ENCODE data around the gene NLGN2. TPM values are rescaled to one million over a fixed set of nuclear protein-coding genes. Genes with fewer than 3 reads are reported as not detected.

The NLGN2 gene
- total and polyA plus RNA-seq, 2 of the 8 experiments (the other 6 are each of a cell fraction or from before 2014, with no cell fraction given), result 21.2 to 62.8 TPM

DNA sequence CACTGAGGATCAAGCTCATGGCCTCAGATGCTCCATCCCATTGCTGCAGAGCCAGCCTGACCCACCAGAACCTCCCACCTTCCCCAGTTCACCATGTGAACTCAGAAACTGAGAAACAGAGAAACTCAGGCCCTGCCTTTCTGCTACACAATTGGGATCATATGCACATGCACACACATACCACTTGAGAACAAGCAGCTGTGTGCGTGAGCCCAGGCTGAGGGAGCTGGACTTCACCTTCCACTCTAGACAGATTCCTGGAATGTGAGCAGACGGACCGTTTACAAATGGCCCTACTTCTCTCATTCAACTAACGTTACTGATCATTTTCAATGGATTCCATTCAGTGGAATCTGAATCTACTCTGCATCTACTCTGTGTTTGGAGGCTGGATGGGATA is 16.0 kb downstream of the NLGN2 start:
- ChIA-PET POLR2A (ENCODE audit: partially characterized antibody) (interaction anchor here (0.8 to 2.6 kb wide), 6 partner anchors 9 to 160 kb away, joined by 3 to 13 read pairs (median 4); partner anchors contain the start of genes MPDU1, POLR2A and TMEM102), CTCF (ENCODE audit: partially characterized antibody) (interaction anchor here (0.6 to 1.3 kb wide), 5 partner anchors 9 to 264 kb away, joined by 3 to 6 read pairs (median 3); no protein-coding TSS in a partner anchor)
- FAIRE-seq (no peak), DNase-seq (ENCODE audit: low read depth in 1 of 2, low spot score in 2 of 2) (no peak)
- no peak overlapping the region for H2BK20ac ChIP-seq (ENCODE audit: low read length)
- no peak overlapping the region for H3K56ac ChIP-seq (replicated peaks; ENCODE audit: insufficient read length, low read depth, low read length)
- no peaks in the 10 kb centered on the region; a peak in 1 of 7 replicates for H3K27me3 ChIP-seq (replicated peaks in 1 of 4; ENCODE audit: control insufficient read depth in 3 of 4, extremely low read depth in 1 of 4, insufficient read depth in 3 of 4, low read length in 3 of 4)
- no peak overlapping the region for H3K4me2 ChIP-seq (ENCODE audit: insufficient read depth in 1 of 2, low read depth in 2 of 2, low read length in 2 of 2)
- H3K4ac ChIP-seq (replicated peaks; ENCODE audit: insufficient read length, low read depth, low read length), result no peak overlapping the region
- H2BK5ac ChIP-seq (ENCODE audit: low read depth, low read length), result no peak overlapping the region
- H2BK15ac ChIP-seq (ENCODE audit: low read length), result 0 out of 2 replicates have a peak overlapping the region, but pooled peaks have one; percentile 61
- no peaks in the 10 kb centered on the region for H3K9me3 ChIP-seq (ENCODE audit: insufficient read depth in 2 of 2, low read depth in 1 of 2, low read length in 1 of 2)
- no peak overlapping the region for H3K14ac ChIP-seq (ENCODE audit: insufficient read length)
- H2BK120ac ChIP-seq (replicated peaks; ENCODE audit: low read depth, low read length), result no peak overlapping the region
- no peak overlapping the region for H2AFZ ChIP-seq (ENCODE audit: low read length)
- no peak overlapping the region for H2AK5ac ChIP-seq (ENCODE audit: low read depth, low read length)
- H3K9ac ChIP-seq (replicated peaks in 1 of 4; ENCODE audit: extremely low read depth in 1 of 4, low read depth in 3 of 4, low read length in 3 of 4), result no peak overlapping the region
- WGBS, 2 experiments (ENCODE audit: extremely low coverage in 1 of 2, insufficient coverage in 1 of 2, insufficient read length in 1 of 2, insufficient replicate concordance in 2 of 2, low coverage in 1 of 2, low lambda C conversion rate in 2 of 2, missing lambda C conversion rate in 1 of 2), result 88% methylated on average over 4 of the region's 4 CpGs; no CpG with 5 or more reads in 1 of the 2 experiments
- H3K23me2 ChIP-seq (ENCODE audit: low read depth, low read length), result no peaks in the 10 kb centered on the region
- no peak overlapping the region for H3K4me3 ChIP-seq (ENCODE audit: extremely low read depth in 1 of 4, insufficient read depth in 2 of 4, low read depth in 3 of 4, low read length in 4 of 4)
- H4K5ac ChIP-seq (ENCODE audit: insufficient read length, low read depth, low read length), result no peak overlapping the region
- no peaks in the 10 kb centered on the region for H3K79me1 ChIP-seq (ENCODE audit: low read depth, low read length)
- no peak overlapping the region for H3K27ac ChIP-seq (ENCODE audit: low read depth, low read length)
- H3K36me3 ChIP-seq (ENCODE audit: control insufficient read depth in 2 of 4, insufficient read depth in 4 of 4, low read length in 3 of 4), result no peaks in the 10 kb centered on the region; a peak in 1 of 8 replicates
- H3K18ac ChIP-seq (ENCODE audit: extremely low read depth, low read length), result no peak overlapping the region
- no peak overlapping the region for H3K23ac ChIP-seq (ENCODE audit: insufficient read length)
- H3K4me1 ChIP-seq (replicated peaks in 1 of 4; ENCODE audit: control insufficient read depth in 3 of 4, insufficient read depth in 4 of 4, low read length in 3 of 4), result peaks cover 0 to 10% (median 2%) of the 10 kb centered on the region in 4 experiments; a peak in 3 of 7 replicates
- no peak overlapping the region for H4K91ac ChIP-seq (replicated peaks; ENCODE audit: insufficient read length, low read length)
- no peaks in the 10 kb centered on the region for H3K79me2 ChIP-seq (ENCODE audit: control insufficient read depth in 1 of 2, insufficient read depth in 2 of 2, low read length in 2 of 2)
- peaks cover 0 to 4% of the 10 kb centered on the region in 2 experiments for H4K20me1 ChIP-seq (replicated peaks in 1 of 2; ENCODE audit: control insufficient read depth in 1 of 2, insufficient read depth in 2 of 2, low read length in 2 of 2)
- H2BK12ac ChIP-seq (ENCODE audit: low read depth, low read length), result no peak overlapping the region
- H4K8ac ChIP-seq (ENCODE audit: extremely low read depth, insufficient read depth, low read length), result no peak overlapping the region
- TF ChIP-seq SIRT6 (IDR thresholded peaks at IDR 0.05; ENCODE audit: low read length) (no peak), SIN3A (conservative IDR thresholded peaks at IDR 0.05 in 1 of 2, IDR thresholded peaks at IDR 0.05 in 1 of 2; ENCODE audit: low read depth in 1 of 2, low read length in 2 of 2) (no peak), TCF12 (IDR thresholded peaks at IDR 0.05; ENCODE audit: low read depth, low read length) (no peak), CREB1 (IDR thresholded peaks at IDR 0.05) (no peak)
- TF ChIP-seq, protein P1, sequence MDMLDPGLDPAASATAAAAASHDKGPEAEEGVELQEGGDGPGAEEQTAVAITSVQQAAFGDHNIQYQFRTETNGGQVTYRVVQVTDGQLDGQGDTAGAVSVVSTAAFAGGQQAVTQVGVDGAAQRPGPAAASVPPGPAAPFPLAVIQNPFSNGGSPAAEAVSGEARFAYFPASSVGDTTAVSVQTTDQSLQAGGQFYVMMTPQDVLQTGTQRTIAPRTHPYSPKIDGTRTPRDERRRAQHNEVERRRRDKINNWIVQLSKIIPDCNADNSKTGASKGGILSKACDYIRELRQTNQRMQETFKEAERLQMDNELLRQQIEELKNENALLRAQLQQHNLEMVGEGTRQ (IDR thresholded peaks at IDR 0.05; ENCODE audit: low read length), result no peak
